ENCODE data around the gene CHD6.

CHD6 gene

DNA sequence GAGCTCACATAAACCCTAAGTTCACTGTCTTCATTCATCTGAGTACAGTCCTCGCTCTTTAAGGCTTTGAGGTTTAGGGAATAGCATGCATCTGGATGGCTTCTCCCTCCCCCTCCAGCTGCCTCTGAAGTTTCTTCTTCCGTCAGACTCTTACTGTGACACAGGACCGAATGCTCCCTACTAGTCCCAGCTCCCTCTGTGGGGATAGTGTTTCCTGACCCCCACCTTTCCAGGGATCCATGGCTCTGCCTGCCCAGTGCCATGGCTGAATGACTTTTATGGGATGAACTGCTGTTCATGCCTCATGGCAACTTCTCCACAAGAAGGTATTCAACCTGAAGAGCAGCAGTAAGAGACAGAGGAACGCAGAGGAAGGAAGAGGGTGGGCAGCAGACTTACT, 171.7 kb downstream of the CHD6 start:
- FAIRE-seq, result no peak
- no peak for DNase-seq (ENCODE audit: insufficient read length)
- no peak for TF ChIP-seq TAF1 (IDR thresholded peaks at IDR 0.05; ENCODE audit: borderline replicate concordance, low read depth, low read length)
- TF ChIP-seq POLR2A (IDR thresholded peaks at IDR 0.05; ENCODE audit: low read depth, low read length), result no peak
- TF ChIP-seq POLR2AphosphoS5 (IDR thresholded peaks at IDR 0.05; ENCODE audit: low read depth, low read length), result no peak

DNA sequence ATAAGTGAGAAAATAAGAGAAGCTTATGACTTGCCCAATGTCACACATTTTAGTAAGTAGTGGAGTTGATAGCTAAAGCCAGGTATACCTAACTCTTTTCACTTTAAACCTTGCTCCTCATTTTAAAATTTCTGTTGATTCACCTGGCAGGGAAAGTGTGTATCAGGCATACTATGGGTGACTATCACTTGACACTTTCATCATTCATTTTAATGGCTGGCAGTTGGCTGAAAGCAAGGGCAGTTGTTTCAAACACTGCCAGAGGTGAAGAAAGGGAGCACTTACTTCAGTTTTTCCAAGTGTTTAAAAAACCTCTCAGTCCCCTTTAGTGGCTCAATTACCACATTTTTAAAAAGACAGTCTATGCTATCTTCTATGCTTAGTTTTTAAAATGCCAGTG, 173.4 kb downstream of the CHD6 start:
- TF ChIP-seq POLR2A (IDR thresholded peaks at IDR 0.05; ENCODE audit: low read depth, low read length) (no peak), TAF1 (IDR thresholded peaks at IDR 0.05; ENCODE audit: borderline replicate concordance, low read depth, low read length) (no peak), POLR2AphosphoS5 (IDR thresholded peaks at IDR 0.05; ENCODE audit: low read depth, low read length) (no peak)
- DNase-seq (ENCODE audit: insufficient read length), result no peak
- FAIRE-seq, result no peak

DNA sequence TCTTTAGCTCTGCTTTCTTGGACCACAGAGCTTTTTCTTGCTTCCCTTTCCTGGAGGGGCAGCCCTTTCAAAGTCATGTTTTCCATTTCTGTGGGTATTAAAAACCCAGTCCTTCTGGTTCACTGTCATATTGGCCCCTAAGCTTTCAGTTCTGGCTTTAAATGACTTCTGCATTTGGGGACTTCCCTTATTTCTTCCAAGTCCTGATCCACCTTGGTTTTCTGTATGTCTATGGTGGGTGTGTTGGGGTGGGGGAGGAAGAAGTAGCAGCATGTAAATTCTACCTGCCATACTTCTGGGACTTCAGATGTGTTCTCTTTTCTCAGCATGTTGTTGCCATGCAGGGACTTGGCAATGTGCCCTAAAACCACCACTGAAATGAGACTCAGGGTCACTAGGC, 174.5 kb downstream of the CHD6 start:
- no peak for DNase-seq (ENCODE audit: insufficient read length)
- FAIRE-seq, result no peak
- TF ChIP-seq POLR2AphosphoS5 (IDR thresholded peaks at IDR 0.05; ENCODE audit: low read depth, low read length) (no peak), TAF1 (IDR thresholded peaks at IDR 0.05; ENCODE audit: borderline replicate concordance, low read depth, low read length) (no peak), POLR2A (IDR thresholded peaks at IDR 0.05; ENCODE audit: low read depth, low read length) (no peak)

GRCh38 chr20:41440882-41441281, 177.3 kb downstream of the CHD6 start:
- no peak for TF ChIP-seq POLR2AphosphoS5 (IDR thresholded peaks at IDR 0.05; ENCODE audit: low read depth, low read length)
- no peak for TF ChIP-seq POLR2A (IDR thresholded peaks at IDR 0.05; ENCODE audit: low read depth, low read length)
- TF ChIP-seq TAF1 (IDR thresholded peaks at IDR 0.05; ENCODE audit: borderline replicate concordance, low read depth, low read length), result no peak
- no peak for FAIRE-seq

DNA sequence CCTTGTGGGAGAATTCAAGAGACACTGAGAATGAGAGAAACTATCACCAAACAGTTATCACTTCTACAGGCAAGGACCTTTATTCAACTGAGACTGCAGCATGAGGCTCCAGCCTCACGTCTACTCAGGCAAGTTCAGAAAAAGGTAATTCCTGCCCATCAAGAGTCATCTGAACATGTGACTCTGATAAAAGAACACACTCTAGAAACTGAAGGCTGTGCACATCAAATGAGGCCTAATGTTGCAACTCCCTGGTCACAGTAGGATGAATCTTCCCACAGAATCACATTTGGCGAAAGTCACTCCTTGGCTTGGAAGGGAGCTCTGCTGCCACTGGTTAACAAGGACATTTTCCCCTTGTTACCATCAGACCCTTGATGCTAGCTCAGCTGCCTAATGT, 180.3 kb downstream of the CHD6 start:
- no peak for FAIRE-seq
- TF ChIP-seq POLR2AphosphoS5 (IDR thresholded peaks at IDR 0.05; ENCODE audit: low read depth, low read length), result no peak
- no peak for TF ChIP-seq POLR2A (IDR thresholded peaks at IDR 0.05; ENCODE audit: low read depth, low read length)
- no peak for TF ChIP-seq TAF1 (IDR thresholded peaks at IDR 0.05; ENCODE audit: borderline replicate concordance, low read depth, low read length)
- no peak for DNase-seq (ENCODE audit: insufficient read length)

More at GRCh38 chr20:41440882-41441281, 177.3 kb downstream of the CHD6 start:
- DNase-seq (ENCODE audit: insufficient read length), result no peak

GRCh38 chr20:41436679-41437078, 181.5 kb downstream of the CHD6 start:
- DNase-seq (ENCODE audit: insufficient read length) (no peak), FAIRE-seq (no peak)
- no peak for TF ChIP-seq TAF1 (IDR thresholded peaks at IDR 0.05; ENCODE audit: borderline replicate concordance, low read depth, low read length)
- no peak for TF ChIP-seq POLR2A (IDR thresholded peaks at IDR 0.05; ENCODE audit: low read depth, low read length)
- TF ChIP-seq POLR2AphosphoS5 (IDR thresholded peaks at IDR 0.05; ENCODE audit: low read depth, low read length), result no peak

GRCh38 chr20:41433203-41433602, 185.0 kb downstream of the CHD6 start:
- DNase-seq (ENCODE audit: insufficient read length) (no peak), FAIRE-seq (no peak)
- TF ChIP-seq POLR2A (IDR thresholded peaks at IDR 0.05; ENCODE audit: low read depth, low read length) (no peak), POLR2AphosphoS5 (IDR thresholded peaks at IDR 0.05; ENCODE audit: low read depth, low read length) (no peak), TAF1 (IDR thresholded peaks at IDR 0.05; ENCODE audit: borderline replicate concordance, low read depth, low read length) (no peak)

GRCh38 chr20:41432746-41433145, 185.4 kb downstream of the CHD6 start:
- no peak for DNase-seq (ENCODE audit: insufficient read length)
- TF ChIP-seq POLR2AphosphoS5 (IDR thresholded peaks at IDR 0.05; ENCODE audit: low read depth, low read length) (no peak), TAF1 (IDR thresholded peaks at IDR 0.05; ENCODE audit: borderline replicate concordance, low read depth, low read length) (no peak), POLR2A (IDR thresholded peaks at IDR 0.05; ENCODE audit: low read depth, low read length) (no peak)

DNA sequence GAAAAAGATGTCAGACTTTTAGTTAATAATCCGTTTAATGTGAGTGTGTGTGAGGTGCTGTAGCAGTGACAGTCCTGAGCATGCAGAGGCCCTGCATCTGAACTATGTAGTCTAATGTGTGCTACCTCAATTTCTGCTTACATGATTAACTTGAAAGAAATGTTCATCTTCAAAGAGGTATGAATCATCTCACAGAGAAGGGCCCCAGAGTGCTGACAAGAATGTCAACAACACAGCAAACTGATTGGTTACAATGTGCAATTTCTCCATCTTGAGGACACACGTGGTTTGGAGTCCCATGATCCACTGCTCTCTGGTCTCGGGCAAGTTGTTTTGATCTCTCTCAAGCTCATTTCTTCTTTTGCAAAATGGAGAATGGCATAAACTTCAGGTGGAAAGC, 189.9 kb downstream of the CHD6 start:
- TF ChIP-seq TAF1 (IDR thresholded peaks at IDR 0.05; ENCODE audit: borderline replicate concordance, low read depth, low read length) (no peak), POLR2A (IDR thresholded peaks at IDR 0.05; ENCODE audit: low read depth, low read length) (no peak), POLR2AphosphoS5 (IDR thresholded peaks at IDR 0.05; ENCODE audit: low read depth, low read length) (no peak)
- no peak for DNase-seq (ENCODE audit: insufficient read length)
- FAIRE-seq, result peak; percentile 30

More at GRCh38 chr20:41432746-41433145, 185.4 kb downstream of the CHD6 start:
- FAIRE-seq, result no peak

GRCh38 chr20:41427833-41428232, 190.3 kb downstream of the CHD6 start:
- no peak for TF ChIP-seq POLR2A (IDR thresholded peaks at IDR 0.05; ENCODE audit: low read depth, low read length)
- no peak for TF ChIP-seq POLR2AphosphoS5 (IDR thresholded peaks at IDR 0.05; ENCODE audit: low read depth, low read length)
- TF ChIP-seq TAF1 (IDR thresholded peaks at IDR 0.05; ENCODE audit: borderline replicate concordance, low read depth, low read length), result no peak
- DNase-seq (ENCODE audit: insufficient read length) (no peak), FAIRE-seq (no peak)

DNA sequence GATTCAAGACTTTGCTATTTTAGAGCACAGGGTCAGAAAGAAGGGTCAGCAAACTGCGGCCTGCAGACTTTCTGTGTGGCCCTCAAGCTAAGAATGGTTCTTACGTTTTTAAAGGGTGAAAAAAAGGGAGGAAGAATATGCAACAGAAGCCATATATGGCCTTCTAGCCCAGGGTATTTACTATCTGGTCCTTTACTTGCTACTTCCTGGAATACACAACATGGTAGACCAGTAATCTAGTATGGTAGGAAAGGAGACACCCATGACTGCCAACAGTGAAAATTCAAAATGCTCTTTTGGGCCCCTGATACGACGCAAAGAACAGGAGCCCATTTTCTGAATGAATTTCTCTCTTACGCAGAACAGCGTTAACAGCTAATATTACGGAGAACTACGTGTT, 191.2 kb downstream of the CHD6 start:
- TF ChIP-seq POLR2AphosphoS5 (IDR thresholded peaks at IDR 0.05; ENCODE audit: low read depth, low read length) (no peak), POLR2A (IDR thresholded peaks at IDR 0.05; ENCODE audit: low read depth, low read length) (no peak), TAF1 (IDR thresholded peaks at IDR 0.05; ENCODE audit: borderline replicate concordance, low read depth, low read length) (no peak)
- FAIRE-seq (no peak), DNase-seq (ENCODE audit: insufficient read length) (no peak)

DNA sequence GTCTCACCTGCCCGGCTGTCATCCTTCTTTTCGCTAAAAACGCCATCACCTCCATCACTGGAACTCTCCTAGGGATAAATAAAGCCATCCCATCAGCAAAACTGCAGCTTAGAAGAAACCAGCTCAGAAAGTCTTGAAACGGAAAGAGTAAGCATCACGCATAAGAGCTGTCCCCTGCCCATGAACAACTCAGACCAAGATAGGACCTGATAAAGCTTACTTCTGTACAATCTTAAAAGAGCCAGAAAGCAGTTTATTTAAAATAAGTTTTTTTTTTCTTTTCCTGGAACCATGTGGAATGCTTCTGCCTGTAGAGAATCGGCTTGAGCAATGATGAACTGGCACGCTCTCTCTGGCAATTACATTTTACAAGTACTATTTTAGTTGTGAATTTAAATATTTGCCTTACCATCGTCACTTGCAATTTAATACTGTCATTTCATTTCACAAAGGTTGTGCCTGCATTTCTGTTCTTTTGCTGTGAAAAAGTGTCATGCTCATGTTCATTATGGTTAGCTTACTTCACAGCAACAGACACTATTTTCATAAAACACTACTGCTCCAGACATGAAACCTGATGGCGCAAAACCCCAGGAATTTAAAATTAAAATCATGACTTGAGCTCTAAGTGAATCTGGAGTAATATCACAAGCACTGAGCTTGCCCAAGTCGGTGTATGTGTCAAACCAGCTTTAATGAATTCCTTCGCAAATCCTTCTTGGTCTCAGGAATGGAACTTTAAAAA, 191.9 kb downstream of the CHD6 start:
- FAIRE-seq (no peak), DNase-seq (ENCODE audit: insufficient read length) (no peak)

More for the DNA sequence above, 191.9 kb downstream of the CHD6 start:
- TF ChIP-seq POLR2AphosphoS5 (IDR thresholded peaks at IDR 0.05; ENCODE audit: low read depth, low read length) (no peak), TAF1 (IDR thresholded peaks at IDR 0.05; ENCODE audit: borderline replicate concordance, low read depth, low read length) (no peak), POLR2A (IDR thresholded peaks at IDR 0.05; ENCODE audit: low read depth, low read length) (no peak)

All from GM12892 (cell line).